HEK293T (cell line): Measurements from ENCODE around the gene UNC5B.

Experiments used
- ELF4 ChIP-seq: fragments of 450-650 bp; IDR thresholded peaks from 2 replicates; pipeline ENCODE4 v1.6.1; 2017; ENCODE audit warnings: antibody characterized with exemption
- HDGF ChIP-seq: fragments of 450-650 bp; IDR thresholded peaks from 2 replicates; pipeline ENCODE4 v1.6.1; 2017; ENCODE audit warnings: antibody characterized with exemption, borderline replicate concordance
- SP1 ChIP-seq: fragments of 450-650 bp; IDR thresholded peaks from 2 replicates; pipeline ENCODE4 v1.6.1; 2017
- TARDBP ChIP-seq: fragments of 450-650 bp; IDR thresholded peaks from 2 replicates; pipeline ENCODE4 v1.6.1; 2016

- no peak for TF ChIP-seq SP1
- TF ChIP-seq TARDBP: no peak
- no peak for TF ChIP-seq ELF4
- no peak for TF ChIP-seq HDGF
These were observed 35.8 kb downstream of the UNC5B start for GRCh38 chr10:71248210-71248609.
